Cardiac septum (tissue), 1 donor: ENCODE data around the gene GFOD1. TPM values are rescaled to one million over a fixed set of nuclear protein-coding genes. Genes with fewer than 3 reads are reported as not detected.
A peak's percentile ranks its signal among the peaks of the same experiment; 100 is the strongest.
"Not testable (repeated sequence)": the region's sequence is repeated elsewhere in the genome, so short reads cannot be mapped to it uniquely, and the experiment has no call there.

Experiments used
- DNase-seq: peaks from one replicate; pipeline ENCODE4 v3.0.0-alpha.2; 2020; ENCODE audit warnings: low spot score
- intact Hi-C: fragments of 100-400 bp; cut with DNase I; formaldehyde crosslinking; loops from one replicate; pipeline ENCODE4 v1.14.0; 2022
- total RNA-seq: library from RNA; stranded (reverse); fragmentation: NEBNext Ultra II Directional; extraction: Animal tissue kit (Norgen Biotek cat#: 25700); gene quantifications from one replicate; pipeline ENCODE4 v1.2.1, GENCODE V29; 2021
- donor health status: DM: no; HTN: no; CAD: no.

GFOD1 gene
- total RNA-seq, 1 donor from 2014 or later, result 54.0 TPM

DNA sequence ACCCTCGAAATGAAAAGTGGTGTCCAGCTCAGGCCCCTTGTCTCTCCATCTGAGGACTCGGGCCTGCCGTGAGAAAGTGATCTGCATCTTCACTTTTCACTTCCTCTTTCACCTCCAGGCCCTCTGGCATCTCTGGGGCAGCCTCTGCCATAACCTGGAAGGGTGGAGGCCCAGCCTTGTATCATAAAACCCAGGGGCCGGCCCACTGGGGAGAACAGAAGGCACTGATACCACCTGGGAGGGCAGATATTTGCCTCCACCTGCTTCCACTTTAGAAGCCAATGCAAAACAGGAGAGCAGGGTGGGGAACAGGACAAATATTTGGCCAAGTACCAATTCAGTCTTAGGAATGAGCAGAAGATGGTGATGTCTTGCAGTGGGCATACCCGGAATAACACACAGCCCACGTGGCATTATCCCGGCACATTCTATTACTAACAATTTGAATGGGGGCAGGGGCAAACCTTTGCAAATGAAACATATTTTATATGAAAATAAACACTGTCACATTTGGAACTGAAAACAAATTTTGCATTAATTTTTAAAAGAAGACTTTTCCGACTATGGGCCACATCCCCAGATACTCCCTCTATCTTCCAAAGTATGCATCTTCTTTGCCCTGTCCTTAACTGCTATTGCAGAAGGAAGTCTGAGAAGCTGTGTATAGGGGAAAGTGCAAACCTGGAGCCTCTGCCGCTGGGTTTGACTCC is 89.9 kb downstream of the GFOD1 start:
- DNase-seq, result no peak
- intact Hi-C loops, result no loop called here

DNA sequence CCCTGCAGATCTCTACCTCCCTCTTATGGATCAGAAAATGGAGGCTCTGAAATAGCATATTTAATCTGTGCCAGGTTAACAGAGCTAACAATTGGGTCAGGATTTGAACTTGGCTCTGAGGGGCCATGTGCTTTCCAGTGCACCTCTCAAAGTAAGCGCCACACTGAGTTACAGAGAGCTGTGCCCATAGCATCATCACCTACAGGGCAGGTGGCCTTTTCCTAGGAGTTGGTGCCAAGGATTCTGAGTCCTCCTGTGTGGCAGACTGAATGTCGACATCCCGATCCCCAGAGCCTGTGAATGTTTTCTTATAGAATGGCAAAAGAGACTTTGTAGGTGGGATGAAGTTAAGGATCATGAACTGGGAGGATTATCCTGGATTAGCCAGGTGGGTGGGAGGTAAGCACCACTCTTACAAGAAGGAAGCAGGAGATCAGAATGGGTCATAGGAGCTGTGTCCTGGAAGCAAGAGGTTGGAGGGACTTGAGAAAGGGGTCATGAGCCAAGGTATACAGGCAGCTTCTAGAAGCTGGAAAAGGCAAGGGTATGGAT is 91.1 kb downstream of the GFOD1 start:
- no peak for DNase-seq
- intact Hi-C loops, result no loop called here

DNA sequence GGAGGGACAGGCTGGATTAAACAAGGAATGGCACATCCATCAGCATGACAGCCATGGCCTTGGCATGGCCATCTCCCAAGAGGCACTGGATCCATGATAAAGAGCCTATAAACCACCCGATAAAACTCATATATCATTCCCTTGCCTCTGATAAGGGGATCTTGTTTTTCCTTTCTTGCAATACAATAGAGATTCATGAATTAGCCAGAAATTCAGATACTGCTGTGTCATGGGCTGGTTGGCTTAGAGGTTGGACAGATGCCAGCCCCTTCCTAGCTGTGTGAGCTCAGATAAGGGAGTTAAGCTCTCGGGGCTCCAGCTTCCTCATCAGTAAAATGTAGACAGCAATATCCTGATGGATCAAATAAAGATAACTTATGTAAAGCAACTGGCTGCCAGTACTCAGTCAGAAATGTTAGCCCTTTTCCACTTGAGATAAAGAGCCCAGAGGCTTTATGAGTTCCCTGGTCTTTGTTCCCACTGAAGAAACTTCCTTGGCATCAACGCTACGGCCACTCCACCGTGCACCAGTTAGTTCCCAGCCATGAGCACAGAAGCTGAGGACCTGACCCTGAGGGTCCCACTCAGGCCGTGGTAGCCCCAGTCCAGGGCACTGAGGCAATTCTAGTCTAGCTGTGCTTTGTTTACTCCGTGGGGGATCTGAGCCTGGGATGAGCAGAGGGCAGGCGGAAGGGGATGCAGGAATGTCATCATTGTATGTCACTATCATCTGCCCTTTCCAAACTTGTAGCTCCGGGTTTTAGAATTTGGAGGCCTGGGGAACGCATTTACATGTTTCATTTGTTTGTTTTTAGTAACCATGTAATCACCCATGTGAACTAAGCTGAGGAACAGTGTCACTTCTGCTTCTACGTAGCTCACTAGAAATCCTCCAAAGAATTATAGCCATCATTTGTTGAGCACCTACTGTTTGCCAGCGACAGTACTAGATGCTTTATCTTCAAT is 91.8 kb downstream of the GFOD1 start:
- no peak for DNase-seq
- intact Hi-C loops, result no loop called here

DNA sequence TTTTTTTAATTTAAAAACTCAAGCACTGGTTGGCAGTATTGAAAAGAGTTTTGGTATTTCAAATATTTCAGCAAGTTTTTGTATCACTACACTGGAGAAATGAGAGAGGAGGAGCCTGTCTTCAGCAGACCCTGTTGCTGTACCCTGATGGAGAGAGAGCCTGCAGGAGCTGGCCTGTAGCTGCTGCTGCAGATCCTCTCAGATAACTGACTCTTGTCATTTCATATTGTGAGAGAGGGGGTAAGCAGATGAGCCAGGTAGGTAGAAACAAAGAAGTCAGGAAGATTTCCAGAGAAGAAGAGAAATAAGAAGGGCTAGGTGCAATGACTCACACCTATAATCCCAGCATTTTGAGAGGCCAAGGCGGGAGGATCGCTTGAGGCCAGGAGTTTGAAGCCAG is 94.9 kb downstream of the GFOD1 start:
- intact Hi-C loops, result no loop called here
- no peak for DNase-seq

DNA sequence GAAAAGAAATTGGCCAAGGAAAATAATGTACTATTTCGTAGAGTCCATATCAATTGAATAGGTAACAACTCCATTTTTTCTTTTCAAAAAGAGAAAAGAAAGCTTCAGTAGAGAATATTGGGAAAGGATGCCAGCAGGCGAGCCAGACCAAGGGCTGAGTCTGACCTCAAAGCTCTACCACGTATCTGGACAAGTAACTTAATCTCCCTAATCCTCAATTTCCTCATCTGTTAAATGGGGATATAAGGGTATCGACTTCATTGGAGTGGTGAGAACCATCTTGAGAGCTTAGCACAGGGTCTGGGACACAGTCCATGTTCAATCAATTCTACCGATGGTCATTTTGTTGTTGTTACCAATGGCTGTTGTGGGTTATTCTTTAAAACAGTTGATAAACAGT is 95.9 kb downstream of the GFOD1 start:
- DNase-seq, result no peak
- intact Hi-C loops, result no loop called here

DNA sequence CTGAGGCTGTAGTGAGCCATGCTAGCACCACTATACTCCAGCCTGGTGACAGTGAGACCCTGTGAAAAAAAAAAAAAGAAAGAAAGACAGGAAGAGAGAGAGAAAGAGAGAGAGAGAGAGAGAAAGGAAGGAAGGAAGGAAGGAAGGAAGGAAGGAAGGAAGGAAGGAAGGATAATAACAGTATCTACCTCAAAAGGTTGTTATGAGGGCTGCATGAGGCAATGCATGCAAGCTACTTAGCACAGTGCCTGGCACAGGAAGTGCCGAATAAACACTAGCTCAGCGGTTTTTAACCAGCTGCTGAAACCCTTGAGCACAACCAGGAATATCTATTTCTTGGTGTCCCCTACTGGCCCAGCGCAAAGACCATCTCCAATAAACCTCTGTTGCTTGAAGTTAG is 96.7 kb downstream of the GFOD1 start:
- intact Hi-C loops, result no loop called here
- DNase-seq, result no peak

DNA sequence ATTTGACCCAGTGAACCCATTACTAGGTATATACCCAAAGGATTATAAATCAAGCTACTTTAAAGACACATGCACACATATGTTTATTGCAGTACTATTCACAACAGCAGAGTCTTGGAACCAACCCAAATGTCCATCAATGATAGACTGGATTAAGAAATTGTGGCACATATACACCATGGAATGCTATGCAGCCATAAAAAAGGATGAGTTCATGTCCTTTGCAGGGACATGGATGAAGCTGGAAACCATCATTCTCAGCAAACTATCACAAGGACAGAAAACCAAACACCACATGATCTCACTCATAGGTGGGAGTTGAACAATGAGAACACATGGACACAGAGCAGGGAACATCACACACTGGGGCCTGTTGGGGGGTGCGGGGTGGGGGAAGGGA is 98.2 kb downstream of the GFOD1 start:
- DNase-seq, intact Hi-C loops: not testable (repeated sequence)

DNA sequence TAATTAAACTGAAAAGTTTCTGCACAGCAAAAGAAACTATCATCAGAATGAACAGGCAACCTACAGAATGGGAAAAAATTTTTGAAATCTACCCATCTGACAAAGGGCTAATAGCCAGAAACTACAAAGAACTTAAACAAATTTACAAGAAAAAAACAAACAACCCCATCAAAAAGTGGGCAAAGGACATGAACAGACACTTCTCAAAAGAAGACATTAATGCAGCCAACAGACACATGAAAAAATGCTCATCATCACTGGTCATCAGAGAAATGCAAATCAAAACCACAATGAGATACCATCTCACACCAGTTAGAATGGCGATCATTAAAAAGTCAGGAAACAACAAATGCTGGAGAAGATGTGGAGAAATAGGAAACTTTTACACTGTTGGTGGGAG is 98.6 kb downstream of the GFOD1 start:
- intact Hi-C loops, DNase-seq: not testable (repeated sequence)

DNA sequence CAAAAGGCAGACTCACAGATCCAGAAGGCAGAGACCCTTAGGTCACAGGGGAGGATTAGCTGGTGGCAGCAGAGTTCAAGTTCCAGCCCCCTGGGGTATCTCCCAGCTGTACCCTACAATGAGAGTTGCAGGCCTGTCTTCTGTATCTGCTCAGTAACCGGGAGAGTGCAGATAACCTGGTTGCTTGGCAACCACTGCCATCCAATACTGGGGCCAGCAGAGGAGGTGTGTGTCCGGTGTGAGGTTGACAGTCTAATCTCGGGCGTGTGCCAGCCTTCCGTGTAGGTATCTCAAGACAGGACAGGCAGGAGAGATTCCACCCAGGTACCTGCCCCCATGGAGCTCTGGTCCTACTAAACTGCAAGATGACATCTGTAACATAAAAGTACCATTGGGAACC is 102.4 kb downstream of the GFOD1 start:
- intact Hi-C loops, result no loop called here
- DNase-seq, result no peak

DNA sequence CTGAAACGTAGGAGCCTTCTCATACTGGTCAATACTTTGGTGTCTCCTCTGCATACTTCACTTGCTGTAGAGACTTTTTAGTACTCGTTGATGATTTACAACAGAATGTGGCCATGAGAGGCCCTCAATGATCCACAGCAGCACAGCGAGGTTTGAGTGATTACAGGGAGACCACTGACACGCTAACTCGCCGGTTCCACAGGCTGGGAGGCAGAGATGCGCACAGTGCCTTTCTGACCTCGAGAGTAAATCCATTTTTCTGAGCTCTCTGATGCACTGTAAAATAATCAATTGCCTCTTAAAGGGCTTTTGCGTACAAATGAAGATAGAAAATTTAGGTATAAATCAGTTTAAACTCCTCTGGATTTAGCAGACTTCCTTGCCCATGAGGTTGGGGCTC is 102.9 kb downstream of the GFOD1 start:
- DNase-seq, result no peak
- intact Hi-C loops, result no loop called here

DNA sequence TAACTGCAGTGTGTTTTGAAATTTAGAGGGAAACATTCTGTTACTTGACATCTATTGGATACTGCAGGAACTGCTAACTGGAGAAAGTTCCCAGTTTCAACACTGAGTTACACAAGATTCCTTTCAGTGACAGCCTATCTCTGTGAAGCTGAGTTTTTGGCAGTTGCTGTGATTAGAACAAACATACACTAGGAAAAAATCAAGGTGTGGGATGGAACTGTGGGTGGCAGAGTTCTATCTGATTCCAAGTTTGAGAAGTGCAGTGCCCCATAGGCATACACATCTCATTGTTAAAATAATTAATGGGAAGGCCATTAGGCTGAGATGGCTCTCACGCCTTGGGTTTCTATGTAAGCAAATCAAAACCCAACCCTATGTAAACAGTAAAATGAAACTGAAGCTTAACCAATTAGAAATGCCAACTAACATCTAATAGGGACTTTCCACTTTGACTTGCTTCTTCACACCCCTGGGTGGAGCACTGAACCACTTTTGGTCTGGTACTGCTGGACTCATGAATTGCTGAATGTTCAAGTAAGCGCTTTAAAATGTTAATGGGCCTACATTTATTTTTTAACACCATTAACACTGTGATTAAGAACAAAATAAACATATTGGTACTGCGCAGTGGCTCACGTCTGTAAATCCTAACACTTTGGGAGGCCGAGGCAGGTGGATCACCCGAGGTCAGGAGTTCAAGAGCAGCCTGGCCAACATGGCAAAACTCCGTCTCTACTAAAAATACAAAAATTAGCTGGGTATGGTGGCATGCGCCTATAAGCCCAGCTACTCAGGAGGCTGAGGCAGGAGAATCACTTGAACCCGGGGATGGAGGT is 103.9 kb downstream of the GFOD1 start:
- peak; percentile 36 for DNase-seq
- intact Hi-C loops, result no loop called here

DNA sequence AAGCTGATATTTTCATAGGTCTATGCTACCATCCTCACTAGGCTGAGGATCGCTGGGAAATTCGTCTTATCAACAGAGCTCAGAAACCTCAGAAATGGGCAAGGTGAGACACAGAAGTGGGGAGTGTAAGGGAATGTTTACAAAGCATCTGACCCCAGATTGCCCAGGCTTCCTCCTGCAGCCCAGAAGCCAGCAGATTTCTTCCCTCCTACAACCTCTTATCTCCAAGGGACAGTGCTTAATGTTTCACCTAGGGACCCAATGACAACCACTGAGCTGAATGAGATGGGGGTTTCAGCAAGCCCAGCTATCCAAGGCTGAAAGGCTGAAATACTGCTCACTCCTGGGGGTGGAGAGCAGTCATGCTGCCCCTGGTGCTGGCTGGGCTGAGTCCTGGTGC is 106.6 kb downstream of the GFOD1 start:
- intact Hi-C loops, result no loop called here
- DNase-seq, result no peak

DNA sequence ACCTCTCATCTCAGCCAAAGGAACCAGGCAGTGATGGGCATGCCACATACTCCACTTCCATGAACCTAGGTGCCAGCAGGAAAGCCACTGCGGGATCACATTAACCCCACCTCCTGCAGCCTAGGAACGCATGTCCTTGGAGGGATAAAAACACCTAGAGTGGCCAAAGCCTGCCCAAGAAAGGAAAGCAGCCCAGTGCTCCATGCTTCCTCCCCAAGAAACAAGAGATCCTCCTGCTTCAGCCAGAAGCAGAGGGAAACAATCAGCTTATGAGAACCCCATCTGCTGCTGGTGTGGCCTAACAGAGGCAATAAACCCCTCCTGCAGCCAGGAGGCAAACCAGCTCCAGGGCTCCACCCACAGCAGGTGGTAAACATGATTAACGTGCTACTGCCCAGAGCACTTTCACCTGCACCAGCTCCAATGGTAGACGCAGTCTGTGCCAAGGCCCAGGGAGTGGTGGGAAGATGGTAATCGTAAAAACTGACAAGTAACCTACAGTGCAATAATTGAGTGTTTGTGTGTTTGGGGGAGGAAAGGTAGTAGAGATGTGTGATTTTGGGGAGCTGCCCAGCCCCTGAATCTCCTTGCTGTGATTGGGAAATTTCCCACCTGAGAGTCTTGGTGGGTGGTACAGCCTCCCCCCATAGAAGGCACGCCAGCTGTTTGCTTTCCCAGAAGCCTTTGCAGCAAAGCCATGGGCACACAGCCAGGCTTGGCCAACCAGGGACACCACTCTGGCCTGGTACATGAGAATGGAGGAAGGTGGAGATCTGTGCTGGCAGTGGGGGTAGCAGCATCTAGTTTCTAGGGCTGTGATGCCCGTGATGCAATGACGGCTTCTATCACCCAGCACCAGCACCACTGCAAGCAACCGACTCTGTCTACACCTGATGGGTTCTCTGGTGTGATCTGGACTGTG is 108.5 kb downstream of the GFOD1 start:
- intact Hi-C loops, result no loop called here

DNA sequence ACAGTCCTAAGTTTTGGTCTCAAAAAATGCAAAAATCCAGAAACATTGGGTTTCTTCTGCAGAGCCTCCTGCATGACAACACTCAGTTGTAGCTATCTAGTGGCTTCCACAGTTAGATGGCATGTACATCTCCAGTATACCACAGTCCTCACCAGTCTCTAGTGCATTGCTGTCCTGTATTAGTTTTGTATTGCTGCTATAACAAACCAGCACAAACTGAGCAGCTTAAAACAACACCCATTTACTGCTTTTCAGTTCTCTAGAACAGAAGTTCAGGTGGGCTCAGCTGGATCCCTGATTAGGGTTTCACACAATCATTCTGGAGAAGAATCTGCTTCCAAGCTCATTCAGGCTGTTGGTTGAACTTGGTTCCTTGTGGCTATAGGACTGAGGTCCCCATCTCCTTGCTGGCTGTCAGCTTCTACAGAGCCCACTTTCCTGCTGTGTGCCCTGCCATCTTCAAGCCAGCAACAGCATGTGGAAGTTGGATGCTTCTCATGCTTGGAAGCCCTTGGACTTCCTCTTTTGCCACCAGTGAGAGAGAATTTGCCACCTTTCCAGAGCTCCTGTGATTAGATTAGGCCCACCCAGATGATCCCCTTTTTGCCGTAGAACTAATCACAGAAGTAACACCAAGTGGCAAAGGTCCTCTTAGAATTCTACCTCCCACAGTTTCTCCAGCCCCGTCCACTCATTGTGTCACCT is 110.2 kb downstream of the GFOD1 start:
- intact Hi-C loops, result no loop called here
- no peak for DNase-seq

More for the DNA sequence above, 108.5 kb downstream of the GFOD1 start:
- peak; percentile 59 for DNase-seq

DNA sequence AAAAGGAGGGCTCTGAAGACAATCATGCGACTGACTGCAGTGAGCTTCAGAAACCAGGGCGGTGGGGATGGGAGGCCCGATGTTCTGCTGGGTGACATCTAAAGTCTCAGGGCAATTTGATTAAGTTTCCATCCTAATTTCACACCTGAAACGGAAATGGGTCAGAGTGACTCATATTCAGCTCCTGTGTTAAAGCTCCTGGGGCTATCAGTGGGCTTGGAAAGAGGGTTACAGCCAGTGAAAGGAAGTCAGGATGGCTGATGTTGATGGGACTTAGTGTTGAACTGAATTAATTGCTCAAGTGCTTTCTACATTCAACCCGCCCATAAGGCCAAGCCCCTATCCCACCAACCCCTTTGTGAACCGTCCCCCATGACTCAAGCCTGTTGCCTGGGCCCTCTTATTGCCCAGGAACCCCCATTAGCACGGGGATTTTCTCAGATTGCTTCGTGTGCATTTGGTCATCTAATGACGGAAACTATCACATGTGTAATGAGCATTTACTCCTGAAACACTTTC is 112.0 kb downstream of the GFOD1 start:
- no peak for DNase-seq
- intact Hi-C loops, result no loop called here

DNA sequence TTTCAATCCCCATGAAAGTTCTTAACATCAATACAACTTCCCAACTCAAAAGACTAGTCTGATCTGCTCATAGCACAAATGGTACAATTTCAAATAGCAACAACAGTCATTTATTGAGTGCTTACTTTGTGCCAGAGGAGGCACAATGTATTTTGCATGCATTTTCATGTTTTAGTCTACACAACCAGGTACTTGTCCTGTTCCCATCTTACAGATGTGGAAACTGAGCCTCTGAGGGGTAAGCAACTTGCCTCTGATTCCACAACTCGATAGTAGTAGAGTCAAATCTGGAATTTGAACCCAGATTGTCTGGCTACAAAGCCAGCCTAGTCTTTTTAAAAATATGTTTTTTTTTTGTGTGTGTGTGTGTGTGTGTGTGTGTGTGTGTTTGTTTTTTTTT is 113.5 kb downstream of the GFOD1 start:
- intact Hi-C loops, result no loop called here

DNA sequence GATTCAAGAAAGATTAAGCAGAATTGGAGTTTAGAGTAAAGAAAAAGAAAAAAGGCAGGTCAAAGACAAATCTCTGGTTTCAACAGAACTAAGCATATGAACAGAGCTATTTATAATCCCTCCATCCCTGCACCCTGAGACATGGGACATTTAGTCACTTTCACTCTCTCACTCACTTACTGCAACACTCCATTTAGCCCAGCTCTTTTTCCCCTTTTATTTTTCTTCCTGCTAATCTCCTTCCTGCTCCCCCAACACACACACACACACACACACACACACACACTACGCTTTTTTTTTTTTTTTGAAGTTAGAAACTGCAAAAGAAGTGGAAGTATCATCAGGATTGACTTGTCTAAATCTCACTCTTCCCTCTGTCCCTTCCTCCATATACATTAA is 113.9 kb downstream of the GFOD1 start:
- intact Hi-C loops, result no loop called here

More for the DNA sequence above, 113.5 kb downstream of the GFOD1 start:
- DNase-seq, result no peak

More for the DNA sequence above, 113.9 kb downstream of the GFOD1 start:
- no peak for DNase-seq
